Muscle of leg (tissue), 11 donors: ENCODE results near the gene BRAF. TPM values are rescaled to one million over a fixed set of nuclear protein-coding genes. Genes with fewer than 3 reads are reported as not detected.
"Not testable (repeated sequence)": the region's sequence is repeated elsewhere in the genome, so short reads cannot be mapped to it uniquely, and the experiment has no call there.

Source experiments
- DNase-seq: peaks from one replicate; pipeline ENCODE4 v3.0.0; 2013
- H3K27ac ChIP-seq: one replicate; pipeline ENCODE4 v1.5.1; 2013; ENCODE audit warnings: mild to moderate bottlenecking, low read length, control low read depth
- H3K27me3 ChIP-seq: one replicate; pipeline ENCODE4 v1.6.1; 2013; ENCODE audit warnings: low read length; ENCODE audit not compliant: control insufficient read depth, insufficient read depth
- H3K36me3 ChIP-seq: one replicate; pipeline ENCODE4 v1.6.1; 2013; ENCODE audit warnings: low read length; ENCODE audit not compliant: control insufficient read depth, insufficient read depth
- H3K4me1 ChIP-seq: one replicate; pipeline ENCODE4 v1.6.1; 2013; ENCODE audit warnings: low read length; ENCODE audit not compliant: control insufficient read depth, insufficient read depth
- H3K4me3 ChIP-seq: one replicate; pipeline ENCODE4 v1.5.1; 2013; ENCODE audit warnings: low read length, control low read depth
- H3K9me3 ChIP-seq: replicated peaks from 2 replicates; pipeline ENCODE4 v1.6.1; 2013; ENCODE audit warnings: low read depth, low read length; ENCODE audit not compliant: control insufficient read depth
- WGBS: methylation state at CpG from one replicate; pipeline ENCODE4 v1.1.5; 2013; ENCODE audit warnings: missing lambda C conversion rate; ENCODE audit not compliant: insufficient coverage; 5-methylcytosine and 5-hydroxymethylcytosine counted together
- polyA plus RNA-seq, 8 donors: library from polyadenylated mRNA; unstranded; fragments of 120-200 nt; gene quantifications; one replicate each; pipeline versions ENCODE4 v1.2.1 to v1.2.3, GENCODE V29; 2013; ENCODE audit warnings: inconsistent platforms in 1 of 8, low replicate concordance in 1 of 8; ENCODE audit not compliant: insufficient read length in 8 of 8, insufficient read depth in 1 of 8
- total RNA-seq: library from RNA; stranded (reverse); fragments of 120-200 nt; gene quantifications from one replicate; pipeline ENCODE4 v1.2.4, GENCODE V29; 2013

The BRAF gene
- total and polyA plus RNA-seq, 9 donors = 9.2 to 19.7 (median 9.5) TPM

GRCh38 chr7:140922741-140923345 lies 1.9 kb downstream of the BRAF start:
- Histone ChIP-seq H3K27me3 (no peaks in the 10 kb centered on the region), H3K4me3 (no peak overlapping the region), H3K9me3 (no peaks in the 10 kb centered on the region), H3K36me3 (no peaks in the 10 kb centered on the region), H3K27ac (no peak overlapping the region), H3K4me1 (peaks cover 3% of the 10 kb centered on the region)
- no peak for DNase-seq
- WGBS = 29% methylated on average over 1 of the region's 2 CpGs

GRCh38 chr7:140920745-140921144 lies 4.0 kb downstream of the BRAF start:
- Histone ChIP-seq H3K27ac (no peak overlapping the region), H3K36me3 (no peaks in the 10 kb centered on the region), H3K4me3 (no peak overlapping the region), H3K4me1 (peaks cover 3% of the 10 kb centered on the region), H3K9me3 (no peaks in the 10 kb centered on the region), H3K27me3 (no peaks in the 10 kb centered on the region)
- no CpG with 5 or more reads among the region's 1 CpG for WGBS
- no peak for DNase-seq

GRCh38 chr7:140918236-140918635 lies 6.5 kb downstream of the BRAF start:
- Histone ChIP-seq H3K9me3 (no peaks in the 10 kb centered on the region), H3K27ac (no peak overlapping the region), H3K27me3 (no peaks in the 10 kb centered on the region), H3K4me3 (no peak overlapping the region), H3K36me3 (no peaks in the 10 kb centered on the region), H3K4me1 (no peaks in the 10 kb centered on the region)
- WGBS = 93% methylated on average over 6 of the region's 6 CpGs
- no peak for DNase-seq

DNA sequence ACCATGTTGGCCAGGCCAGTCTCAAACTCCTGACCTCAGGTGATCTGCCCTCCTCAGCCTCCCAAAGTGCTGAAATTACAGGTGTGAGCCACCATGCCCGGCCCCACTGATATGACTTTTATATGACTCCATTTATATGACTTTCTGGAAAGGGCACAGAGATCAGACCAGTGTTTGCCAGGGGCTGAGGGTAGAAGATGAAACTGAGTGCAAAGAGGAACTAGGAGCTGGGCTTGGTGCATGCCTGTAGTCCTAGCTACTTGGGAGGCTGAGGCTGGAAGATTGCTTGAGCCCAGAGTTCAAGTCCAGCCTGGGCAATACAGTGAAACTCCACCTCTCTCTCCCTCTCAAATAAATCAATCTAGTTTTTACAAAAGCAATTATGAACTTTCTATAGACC lies 7.5 kb downstream of the BRAF start:
- no peaks in the 10 kb centered on the region for H3K4me1 ChIP-seq
- H3K27ac ChIP-seq = no peak overlapping the region
- H3K4me3 ChIP-seq = no peak overlapping the region
- no peak for DNase-seq
- no peaks in the 10 kb centered on the region for H3K27me3 ChIP-seq
- WGBS = no CpG with 5 or more reads among the region's 1 CpG
- no peaks in the 10 kb centered on the region for H3K36me3 ChIP-seq
- no peaks in the 10 kb centered on the region for H3K9me3 ChIP-seq

DNA sequence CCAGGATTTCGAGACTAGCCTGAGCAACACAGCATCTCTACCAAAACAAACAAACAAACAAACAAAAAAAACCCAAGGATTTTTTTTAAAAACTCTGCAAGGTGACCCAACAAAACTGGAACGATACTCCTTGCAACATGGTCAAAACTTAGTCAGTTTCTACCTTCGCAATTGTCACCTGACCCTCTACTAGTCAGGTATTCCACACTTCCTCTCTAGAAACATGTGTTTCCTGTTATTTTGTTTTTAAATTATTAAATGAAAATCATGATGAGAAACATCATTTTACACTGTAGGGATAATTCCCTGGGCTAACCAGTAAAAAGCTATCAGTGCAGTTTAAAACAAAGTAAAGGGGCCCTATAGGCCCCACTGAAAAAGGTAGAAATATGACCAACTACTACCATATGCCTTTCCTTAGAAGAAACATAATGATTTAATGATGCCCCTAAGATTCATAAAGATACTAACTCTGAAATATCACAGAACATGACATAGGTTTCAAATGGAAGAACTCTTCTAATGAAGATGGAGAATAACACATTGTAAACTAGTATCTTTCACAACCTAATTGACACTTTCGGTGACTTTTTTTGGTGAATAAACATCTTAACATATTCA lies 8.7 kb downstream of the BRAF start:
- WGBS = 100% methylated on average over 1 of the region's 4 CpGs
- H3K27me3 ChIP-seq = no peaks in the 10 kb centered on the region
- DNase-seq = no peak
- H3K9me3 ChIP-seq = no peaks in the 10 kb centered on the region
- no peak overlapping the region for H3K27ac ChIP-seq
- H3K4me3 ChIP-seq = no peak overlapping the region
- H3K4me1 ChIP-seq = no peaks in the 10 kb centered on the region
- H3K36me3 ChIP-seq = no peaks in the 10 kb centered on the region

DNA sequence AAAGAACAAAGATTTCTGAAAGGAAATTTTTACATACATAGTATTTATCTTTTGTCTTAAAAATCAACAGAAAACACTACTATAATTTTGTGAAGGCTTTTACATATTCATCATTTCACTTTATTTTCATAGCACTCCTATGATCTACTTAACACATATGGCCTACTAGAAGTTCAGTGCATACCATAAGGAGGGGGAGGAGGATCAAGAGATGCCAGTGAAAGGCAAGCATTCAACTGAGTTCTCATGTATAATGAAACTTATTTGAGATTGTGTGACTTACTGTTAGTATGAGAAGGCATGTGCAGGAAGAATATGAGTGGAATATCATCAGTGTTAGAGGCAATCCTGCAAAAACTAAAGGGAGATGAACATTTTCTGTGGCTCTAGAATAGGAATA lies 10.6 kb downstream of the BRAF start:
- Histone ChIP-seq H3K27me3 (no peaks in the 10 kb centered on the region), H3K9me3 (no peaks in the 10 kb centered on the region), H3K4me3 (no peak overlapping the region), H3K36me3 (no peaks in the 10 kb centered on the region), H3K4me1 (no peaks in the 10 kb centered on the region), H3K27ac (no peak overlapping the region)
- DNase-seq = no peak

GRCh38 chr7:140913596-140913928 lies 11.2 kb downstream of the BRAF start:
- not testable (repeated sequence) for H3K9me3 ChIP-seq, DNase-seq, H3K27ac ChIP-seq, H3K27me3 ChIP-seq, H3K4me3 ChIP-seq, H3K36me3 ChIP-seq, H3K4me1 ChIP-seq
- WGBS = 91% methylated on average over 4 of the region's 5 CpGs

DNA sequence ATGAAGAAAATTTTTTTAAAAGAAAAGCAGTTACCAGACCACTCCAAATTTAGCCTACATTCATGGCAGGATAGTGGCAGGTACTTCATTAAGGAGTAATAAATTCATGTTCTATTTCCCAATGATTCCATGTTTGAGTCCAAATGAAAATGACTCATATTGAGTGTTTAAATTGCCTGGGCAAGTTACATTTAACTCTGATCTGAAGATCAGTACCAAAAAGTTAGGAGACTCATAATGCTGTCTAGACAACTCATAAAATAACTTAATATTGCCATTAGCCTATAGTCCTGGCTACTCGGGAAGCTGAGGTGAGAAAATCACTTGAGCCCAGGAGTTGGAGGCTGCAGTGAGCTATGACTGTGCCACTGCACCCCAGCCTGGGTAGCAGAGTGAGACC lies 13.0 kb downstream of the BRAF start:
- Histone ChIP-seq H3K27ac (no peak overlapping the region), H3K4me3 (no peak overlapping the region), H3K36me3 (no peaks in the 10 kb centered on the region), H3K9me3 (no peaks in the 10 kb centered on the region), H3K27me3 (no peaks in the 10 kb centered on the region), H3K4me1 (no peaks in the 10 kb centered on the region)
- DNase-seq = no peak
- no CpG with 5 or more reads among the region's 1 CpG for WGBS

DNA sequence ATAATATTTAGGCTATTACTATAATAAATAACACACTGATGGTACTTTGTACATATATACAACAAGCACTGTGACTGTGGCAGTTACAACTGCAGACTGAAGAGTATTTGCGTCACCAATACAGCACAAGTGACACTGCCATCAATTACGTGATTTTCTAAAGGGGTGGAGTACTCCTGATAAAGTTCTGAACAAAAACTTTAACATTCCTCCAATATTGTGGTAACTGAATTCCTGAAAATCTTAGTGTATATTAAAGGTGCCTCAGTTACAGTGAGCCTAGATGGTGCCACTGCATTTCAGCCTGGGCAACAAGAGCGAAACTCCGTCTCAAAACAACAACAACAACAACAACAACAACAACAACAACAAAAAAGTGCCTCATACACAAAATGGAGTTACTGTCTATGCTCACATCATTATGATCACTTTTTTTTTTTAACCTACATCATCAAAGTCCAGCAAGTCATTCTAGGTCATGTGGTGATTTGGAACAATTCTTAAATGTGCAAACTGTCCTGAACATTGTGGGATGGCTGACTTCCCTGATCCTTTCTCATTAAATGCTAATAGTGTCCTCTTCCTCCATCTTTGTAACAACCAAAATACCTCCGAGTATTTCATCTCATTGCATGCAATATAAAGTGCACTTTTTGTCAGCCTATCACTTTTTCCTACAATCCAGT lies 15.1 kb downstream of the BRAF start:
- Histone ChIP-seq H3K4me1 (no peaks in the 10 kb centered on the region), H3K4me3 (no peak overlapping the region), H3K27ac (no peak overlapping the region), H3K27me3 (no peaks in the 10 kb centered on the region), H3K9me3 (no peaks in the 10 kb centered on the region), H3K36me3 (no peaks in the 10 kb centered on the region)
- no peak for DNase-seq
- WGBS = 71% methylated on average over 1 of the region's 5 CpGs

DNA sequence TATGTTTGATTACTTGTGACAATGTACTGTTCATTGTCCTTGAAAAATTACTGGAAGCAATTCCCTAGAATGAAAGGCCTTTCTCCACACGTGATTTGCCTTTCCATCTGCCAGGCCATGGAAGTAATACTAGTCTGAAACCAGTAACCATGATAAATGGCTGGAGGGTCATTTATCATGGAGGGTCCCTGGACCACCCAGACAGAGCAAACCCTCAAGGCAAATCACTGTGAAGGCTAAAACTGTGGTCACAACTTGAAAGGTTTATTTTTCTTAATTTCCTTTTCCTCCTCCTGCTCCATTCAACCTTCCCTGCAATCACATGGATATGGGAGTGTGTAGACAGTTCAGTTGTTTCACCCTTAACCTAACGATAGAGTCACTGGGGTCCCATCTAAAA lies 16.4 kb downstream of the BRAF start:
- DNase-seq = no peak
- no peak overlapping the region for H3K27ac ChIP-seq
- no peaks in the 10 kb centered on the region for H3K36me3 ChIP-seq
- no peak overlapping the region for H3K4me3 ChIP-seq
- no peaks in the 10 kb centered on the region for H3K4me1 ChIP-seq
- H3K27me3 ChIP-seq = no peaks in the 10 kb centered on the region
- peaks cover 4% of the 10 kb centered on the region for H3K9me3 ChIP-seq
- WGBS = 40% methylated on average over 1 of the region's 2 CpGs
